ENCODE data around the gene STMN1. TPM values are rescaled to one million over a fixed set of nuclear protein-coding genes. Genes with fewer than 3 reads are reported as not detected.

STMN1 gene
- polyA plus RNA-seq, 2 of the 4 experiments (the other 2 are of a cell fraction): 82.4 to 145 TPM

- Histone ChIP-seq H3K4me3 (no peak overlapping the region), H3K9me3 (no peaks in the 10 kb centered on the region), H3K4me1 (no peaks in the 10 kb centered on the region), H3K4me2 (no peak overlapping the region), H3K27ac (no peak overlapping the region)
- DNase-seq (ENCODE audit: low read depth in 1 of 2, low spot score in 1 of 2) (no peak), FAIRE-seq (no peak), ATAC-seq (no peak)
- CTCF ChIA-PET: interaction anchor here (1.5 to 2.5 kb wide), 2 partner anchors 53 to 86 kb away, joined by 4 to 8 read pairs; no protein-coding TSS in a partner anchor
- TF ChIP-seq CTCF (IDR thresholded peaks at IDR 0.05) (no peak), NPAS2 (CRISPR knock-in tag; IDR thresholded peaks at IDR 0.05; ENCODE audit: borderline replicate concordance) (no peak), ZFP36 (IDR thresholded peaks at IDR 0.05; ENCODE audit: borderline replicate concordance, partially characterized antibody) (no peak), ATOH8 (CRISPR knock-in tag; IDR thresholded peaks at IDR 0.05; ENCODE audit: low read depth) (no peak), HOXB13 (CRISPR knock-in tag; IDR thresholded peaks at IDR 0.05; ENCODE audit: low read depth) (no peak), RFX5 (IDR thresholded peaks at IDR 0.05) (no peak), TFCP2L1 (CRISPR knock-in tag; IDR thresholded peaks at IDR 0.05) (no peak), BHLHE40 (IDR thresholded peaks at IDR 0.05; ENCODE audit: low read depth, low read length) (no peak), HMGXB4 (CRISPR knock-in tag; IDR thresholded peaks at IDR 0.05; ENCODE audit: borderline replicate concordance) (no peak), ESRRA (IDR thresholded peaks at IDR 0.05; ENCODE audit: borderline replicate concordance, low read length) (no peak), HOXA7 (CRISPR knock-in tag; IDR thresholded peaks at IDR 0.05) (no peak), CEBPB (IDR thresholded peaks at IDR 0.05) (no peak)
- TF ChIP-seq, protein P1, sequence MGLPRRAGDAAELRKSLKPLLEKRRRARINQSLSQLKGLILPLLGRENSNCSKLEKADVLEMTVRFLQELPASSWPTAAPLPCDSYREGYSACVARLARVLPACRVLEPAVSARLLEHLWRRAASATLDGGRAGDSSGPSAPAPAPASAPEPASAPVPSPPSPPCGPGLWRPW (IDR thresholded peaks at IDR 0.05): no peak
- WGBS (ENCODE audit: missing lambda C conversion rate): 82% methylated on average over 4 of the region's 4 CpGs
- POLR2A ChIA-PET: no interaction called here
These were observed 42.4 kb upstream of the STMN1 start for GRCh38 chr1:25948641-25949040.

DNA sequence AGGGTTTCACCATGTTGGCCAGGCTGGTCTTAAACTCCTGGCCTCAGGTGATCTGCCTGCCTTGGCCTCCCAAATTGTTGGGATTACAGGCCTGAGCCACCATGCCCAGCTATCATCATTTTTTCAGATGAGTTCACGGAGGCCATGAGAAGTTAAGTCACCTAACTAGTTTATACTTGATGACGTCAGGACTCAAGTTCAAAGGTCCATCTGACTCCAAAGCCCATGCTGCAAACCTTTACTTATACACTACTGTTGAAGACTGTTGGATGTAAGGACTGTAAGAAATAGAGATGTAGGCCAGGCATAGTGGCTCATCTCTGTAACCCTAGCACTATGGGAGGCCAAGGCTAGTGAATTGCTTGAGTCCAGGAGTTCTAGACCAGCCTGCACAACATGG lies 40.8 kb upstream of the STMN1 start:
- CTCF ChIA-PET: interaction anchor here (0.6 to 2.5 kb wide), 2 partner anchors 52 to 511 kb away, joined by 4 to 8 read pairs; no protein-coding TSS in a partner anchor

More for the DNA sequence above, 40.8 kb upstream of the STMN1 start:
- FAIRE-seq (no peak), DNase-seq (ENCODE audit: low read depth in 1 of 2, low spot score in 1 of 2) (no peak), ATAC-seq (no peak)
- no peaks in the 10 kb centered on the region for H3K9me3 ChIP-seq
- 83% methylated on average over 2 of the region's 2 CpGs for WGBS (ENCODE audit: missing lambda C conversion rate)
- H3K4me2 ChIP-seq: no peak overlapping the region
- TF ChIP-seq, protein P2, sequence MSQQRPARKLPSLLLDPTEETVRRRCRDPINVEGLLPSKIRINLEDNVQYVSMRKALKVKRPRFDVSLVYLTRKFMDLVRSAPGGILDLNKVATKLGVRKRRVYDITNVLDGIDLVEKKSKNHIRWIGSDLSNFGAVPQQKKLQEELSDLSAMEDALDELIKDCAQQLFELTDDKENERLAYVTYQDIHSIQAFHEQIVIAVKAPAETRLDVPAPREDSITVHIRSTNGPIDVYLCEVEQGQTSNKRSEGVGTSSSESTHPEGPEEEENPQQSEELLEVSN (IDR thresholded peaks at IDR 0.05; ENCODE audit: borderline replicate concordance, low read depth): no peak
- TF ChIP-seq BHLHE40 (IDR thresholded peaks at IDR 0.05; ENCODE audit: low read depth, low read length) (no peak), HDAC2 (IDR thresholded peaks at IDR 0.05) (no peak), NFE2L2 (conservative IDR thresholded peaks at IDR 0.05; ENCODE audit: low read length) (no peak), EHF (CRISPR knock-in tag; IDR thresholded peaks at IDR 0.05) (no peak), EP300 (IDR thresholded peaks at IDR 0.05) (no peak), NPAS2 (CRISPR knock-in tag; IDR thresholded peaks at IDR 0.05; ENCODE audit: borderline replicate concordance) (no peak), HMGXB4 (CRISPR knock-in tag; IDR thresholded peaks at IDR 0.05; ENCODE audit: borderline replicate concordance) (no peak), PHF8 (IDR thresholded peaks at IDR 0.05; ENCODE audit: borderline replicate concordance, low read depth) (no peak), JUNB (IDR thresholded peaks at IDR 0.05) (no peak), FOSL2 (IDR thresholded peaks at IDR 0.05) (no peak), FOSL2 (CRISPR knock-in tag; IDR thresholded peaks at IDR 0.05) (no peak), MAX (IDR thresholded peaks at IDR 0.05) (no peak), CBX8 (IDR thresholded peaks at IDR 0.05) (no peak), ATOH8 (CRISPR knock-in tag; IDR thresholded peaks at IDR 0.05; ENCODE audit: low read depth) (no peak), TP53 (CRISPR knock-in tag; IDR thresholded peaks at IDR 0.05) (no peak)
- TF ChIP-seq, protein P3, sequence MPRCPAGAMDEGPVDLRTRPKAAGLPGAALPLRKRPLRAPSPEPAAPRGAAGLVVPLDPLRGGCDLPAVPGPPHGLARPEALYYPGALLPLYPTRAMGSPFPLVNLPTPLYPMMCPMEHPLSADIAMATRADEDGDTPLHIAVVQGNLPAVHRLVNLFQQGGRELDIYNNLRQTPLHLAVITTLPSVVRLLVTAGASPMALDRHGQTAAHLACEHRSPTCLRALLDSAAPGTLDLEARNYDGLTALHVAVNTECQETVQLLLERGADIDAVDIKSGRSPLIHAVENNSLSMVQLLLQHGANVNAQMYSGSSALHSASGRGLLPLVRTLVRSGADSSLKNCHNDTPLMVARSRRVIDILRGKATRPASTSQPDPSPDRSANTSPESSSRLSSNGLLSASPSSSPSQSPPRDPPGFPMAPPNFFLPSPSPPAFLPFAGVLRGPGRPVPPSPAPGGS (IDR thresholded peaks at IDR 0.05): no peak
- H3K4me3 ChIP-seq: no peak overlapping the region
- H3K27ac ChIP-seq: no peak overlapping the region
- POLR2A ChIA-PET: interaction anchor here (1.0 kb wide), 1 partner anchor 24 kb away, joined by 4 read pairs; no protein-coding TSS in a partner anchor
- H3K4me1 ChIP-seq: no peaks in the 10 kb centered on the region

All from A549 (cell line).